HG02852 (cell line): Measurements from ENCODE around the gene WFDC5.
"Not testable (repeated sequence)": the region's sequence is repeated elsewhere in the genome, so short reads cannot be mapped to it uniquely, and the experiment has no call there.

Source experiments
- ATAC-seq: cut with Tn5 transposase; IDR thresholded peaks from one replicate; pipeline ENCODE4 v1.9.1; 2021; ENCODE audit warnings: mild to moderate bottlenecking, moderate library complexity; ENCODE audit not compliant: unreplicated experiment

Gene WFDC5, protein sequence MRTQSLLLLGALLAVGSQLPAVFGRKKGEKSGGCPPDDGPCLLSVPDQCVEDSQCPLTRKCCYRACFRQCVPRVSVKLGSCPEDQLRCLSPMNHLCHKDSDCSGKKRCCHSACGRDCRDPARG

DNA sequence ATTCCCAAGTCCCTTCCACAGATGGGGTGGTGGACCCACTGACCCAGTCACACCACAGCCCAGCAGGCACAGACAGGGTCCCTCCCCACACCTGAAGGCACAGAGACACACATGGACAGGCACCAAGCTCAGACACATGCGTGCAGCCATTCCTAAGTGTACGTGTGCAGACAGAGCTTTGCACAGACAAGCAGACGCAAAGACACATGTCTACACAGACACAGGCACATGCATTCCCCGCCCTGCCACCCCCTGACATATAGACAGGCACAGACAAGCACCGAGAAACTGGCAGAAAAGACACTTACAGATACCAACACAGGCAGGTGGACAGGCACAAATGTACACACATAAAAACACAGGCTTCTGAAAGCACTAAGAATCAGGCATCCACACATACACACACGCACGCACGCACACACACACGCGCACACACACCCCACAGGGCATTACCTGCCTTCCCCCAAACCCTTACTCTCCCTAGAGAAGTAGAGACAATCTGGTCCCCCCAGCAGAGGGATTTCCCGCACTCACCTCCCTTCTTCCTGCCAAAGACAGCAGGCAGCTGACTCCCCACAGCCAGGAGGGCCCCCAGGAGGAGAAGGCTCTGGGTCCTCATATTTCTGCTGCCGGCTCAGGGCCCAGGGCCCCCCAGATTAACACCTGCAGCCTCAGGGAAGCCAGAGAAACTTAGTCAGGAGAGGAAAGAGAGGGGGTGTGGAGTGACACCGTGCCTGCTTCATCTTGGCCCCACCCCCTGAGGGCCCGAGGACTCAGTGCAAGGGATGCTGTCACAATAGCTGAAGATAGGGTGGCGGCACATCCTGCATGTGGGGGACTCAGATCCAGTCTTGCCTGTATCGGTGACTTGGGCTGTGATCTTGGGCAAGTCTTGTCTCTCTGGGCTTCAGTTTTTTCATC lies at the start of gene WFDC5:
TSS of gene WFDC5 (minus strand) at position 710 of the 921 bp plus-strand sequence. CDS start at position 619, 91 bp downstream.
- no peak for ATAC-seq

DNA sequence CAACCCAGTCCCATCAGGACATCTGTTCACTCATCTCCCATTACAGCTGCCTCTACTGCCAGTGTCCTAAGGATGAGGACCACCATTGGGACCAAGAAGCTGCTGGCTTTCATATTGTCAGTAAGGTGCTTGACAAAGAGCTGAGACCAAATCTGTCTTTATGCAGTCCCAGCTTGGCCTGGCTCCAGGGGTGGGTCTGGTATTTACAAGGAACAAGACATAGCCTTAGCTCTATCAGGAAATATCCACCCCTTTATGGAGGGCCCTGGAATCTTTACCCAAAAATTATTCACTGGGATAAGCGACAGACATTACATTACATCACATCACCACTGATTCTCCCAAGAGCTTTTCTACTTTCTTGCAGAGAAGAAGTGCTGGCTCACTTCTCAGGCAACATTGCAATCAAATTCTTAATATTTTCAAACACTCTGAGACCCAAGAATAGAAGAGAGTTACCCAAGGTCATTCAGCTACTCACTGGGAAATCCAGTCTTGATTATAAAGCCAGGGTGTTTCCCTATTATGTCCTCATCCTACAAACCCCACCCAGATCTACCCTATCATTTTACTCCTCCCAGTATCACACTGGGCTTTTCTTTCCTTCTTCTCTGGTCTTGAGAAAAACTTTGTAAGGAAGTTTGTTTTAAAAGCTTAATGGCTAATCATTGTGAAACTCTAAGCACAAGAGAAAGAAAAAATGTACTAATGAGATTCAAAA lies 48.3 kb upstream of the WFDC5 start:
- no peak for ATAC-seq

DNA sequence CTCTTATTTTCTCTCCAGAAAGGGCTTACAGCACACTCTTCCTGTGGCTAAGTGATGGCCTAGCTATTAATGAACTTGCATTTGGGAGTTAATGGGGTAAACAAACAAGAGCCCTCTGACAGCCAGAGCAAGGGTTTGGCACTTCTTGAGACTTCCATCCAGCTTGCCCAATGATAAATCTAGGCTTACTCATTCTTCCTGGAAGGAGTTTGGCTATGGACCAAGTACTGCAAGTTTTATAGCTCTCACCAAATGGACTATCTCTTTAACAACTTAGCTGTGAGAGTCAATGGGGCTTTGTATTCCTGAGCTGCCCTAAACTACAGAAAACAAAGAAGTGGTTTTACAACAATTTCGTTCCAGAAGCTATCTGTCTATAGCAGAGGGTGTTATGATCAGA lies 43.0 kb upstream of the WFDC5 start:
- no peak for ATAC-seq

DNA sequence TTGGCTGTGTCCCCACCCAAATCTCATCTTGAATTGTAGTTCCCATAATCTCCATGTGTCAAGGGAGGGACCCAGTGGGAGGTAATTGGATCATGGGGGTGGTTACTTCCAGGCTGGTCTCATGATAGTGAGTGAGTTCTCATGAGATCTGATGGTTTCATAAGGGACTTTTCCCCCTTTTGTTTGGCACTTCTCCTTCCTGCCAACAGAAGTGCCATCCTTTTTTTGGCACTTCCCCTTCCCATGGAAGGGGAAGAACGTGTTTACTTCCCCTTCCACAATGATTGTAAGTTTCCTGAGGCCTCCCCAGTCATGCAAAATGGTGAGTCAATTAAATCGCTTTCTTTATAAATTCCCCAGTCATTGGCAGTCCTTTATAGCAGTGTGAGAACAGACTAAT lies 41.7 kb upstream of the WFDC5 start:
- no peak for ATAC-seq

DNA sequence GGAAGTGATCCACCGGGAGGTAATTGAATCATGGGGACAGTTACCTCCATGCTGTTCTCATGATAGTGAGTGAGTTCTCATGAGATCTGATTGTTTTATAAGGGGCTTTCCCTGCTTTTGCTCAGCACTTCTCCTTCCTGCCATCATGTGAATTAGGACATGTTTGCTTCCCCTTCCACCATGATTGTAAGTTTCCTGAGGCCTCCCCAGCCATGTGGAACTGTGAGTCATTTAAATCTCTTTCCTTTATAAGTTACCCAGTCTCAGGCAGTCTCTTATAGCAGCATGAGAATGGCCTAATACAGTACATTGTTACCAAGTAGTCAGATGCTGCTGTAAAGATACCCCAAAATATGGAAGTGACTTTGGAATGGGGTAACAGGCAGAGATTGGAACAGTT lies 39.8 kb upstream of the WFDC5 start:
- not testable (repeated sequence) for ATAC-seq

DNA sequence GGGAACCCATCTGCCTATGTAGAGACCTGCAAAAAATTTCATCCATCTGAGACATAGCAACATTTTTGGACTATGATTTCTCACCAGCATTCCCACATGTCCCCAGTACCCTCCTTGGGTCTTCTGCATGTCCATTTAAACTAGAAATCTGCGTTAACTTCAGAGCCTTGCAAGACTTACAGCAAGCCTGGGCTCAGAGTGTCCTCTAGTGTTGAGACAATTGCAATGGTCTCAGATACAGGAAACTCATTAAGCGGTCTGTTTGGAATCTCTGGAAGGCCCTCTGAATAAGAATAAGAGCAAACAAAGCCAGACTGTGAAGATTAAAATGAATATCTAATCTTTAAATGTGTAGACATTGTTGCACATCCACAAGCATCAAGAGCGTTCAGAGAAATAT lies 39.2 kb upstream of the WFDC5 start:
- ATAC-seq, result no peak

DNA sequence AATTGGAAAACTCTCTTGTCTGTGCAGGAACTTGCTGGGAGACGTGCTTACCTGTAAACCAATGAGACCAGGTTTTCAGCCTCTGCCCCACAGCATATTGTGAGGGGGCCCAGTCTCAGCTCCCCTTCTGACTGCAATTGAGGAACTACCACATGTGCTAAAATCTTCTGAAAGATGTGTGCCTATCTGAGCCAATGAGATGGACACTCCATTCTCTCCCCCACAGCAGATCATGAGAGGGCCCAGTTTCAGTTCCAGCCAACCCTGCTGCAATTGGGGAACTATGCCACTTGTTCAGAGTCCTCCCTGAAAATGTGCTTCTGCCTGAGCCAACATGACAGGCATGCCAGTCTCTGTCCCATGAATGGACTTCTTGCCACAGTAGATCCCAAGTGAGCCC lies 38.8 kb upstream of the WFDC5 start:
- no peak for ATAC-seq

DNA sequence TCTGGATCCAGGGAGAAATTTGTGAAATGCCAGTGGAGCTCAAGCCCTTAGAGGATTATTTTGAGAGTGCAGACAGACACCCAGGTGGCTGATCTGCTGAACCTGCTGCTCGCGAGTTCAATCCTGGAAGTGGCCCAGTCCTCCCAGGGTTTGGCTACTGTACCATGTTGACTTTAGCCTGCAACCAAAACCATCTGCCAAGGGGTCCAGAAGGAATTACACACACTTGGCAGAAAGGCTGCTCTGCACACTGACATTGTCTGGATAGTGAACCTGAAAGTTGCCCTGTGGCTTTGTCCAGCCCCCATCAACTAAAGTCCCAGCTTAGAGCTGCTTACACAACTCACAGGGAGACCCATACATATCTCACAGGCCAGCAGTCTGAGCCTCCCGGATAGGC lies 38.2 kb upstream of the WFDC5 start:
- ATAC-seq, result no peak

DNA sequence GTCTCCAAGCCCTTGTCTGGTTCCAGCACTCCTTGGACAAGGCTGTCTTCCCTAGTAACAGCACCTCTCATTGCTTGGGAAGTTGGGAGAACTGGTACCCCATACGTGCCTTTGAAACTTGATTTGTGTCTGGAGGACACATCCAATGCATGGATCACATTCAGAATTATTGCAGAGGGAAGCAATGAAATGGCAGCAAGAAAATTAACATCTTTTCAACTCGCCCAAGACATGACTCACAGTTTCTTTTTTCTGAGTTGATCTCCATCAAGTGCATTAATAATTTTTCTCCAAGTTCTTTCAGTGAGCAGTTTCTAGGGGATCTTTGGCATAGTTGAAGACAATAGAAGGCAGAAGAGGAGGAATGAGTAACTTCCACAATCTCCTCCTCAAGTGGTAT lies 37.4 kb upstream of the WFDC5 start:
- no peak for ATAC-seq

DNA sequence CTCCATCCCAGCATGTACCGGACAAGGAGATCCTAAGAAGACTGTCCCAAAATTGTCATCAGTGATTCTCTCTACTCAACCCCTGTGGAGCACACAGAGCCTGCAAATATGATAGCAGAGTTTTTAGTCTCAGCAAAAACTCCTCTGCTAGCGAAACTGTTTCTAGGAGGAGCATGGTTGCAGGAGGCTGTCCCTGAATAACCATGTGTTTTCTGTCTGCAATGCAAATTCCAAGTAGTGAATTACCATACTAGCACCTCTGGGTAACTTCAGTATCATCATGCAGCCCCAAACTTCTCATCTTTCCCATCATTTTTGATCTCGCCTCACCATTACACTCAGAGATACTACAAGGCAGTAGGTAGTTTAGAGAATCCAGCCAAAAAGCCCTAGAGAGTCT lies 34.1 kb upstream of the WFDC5 start:
- no peak for ATAC-seq

DNA sequence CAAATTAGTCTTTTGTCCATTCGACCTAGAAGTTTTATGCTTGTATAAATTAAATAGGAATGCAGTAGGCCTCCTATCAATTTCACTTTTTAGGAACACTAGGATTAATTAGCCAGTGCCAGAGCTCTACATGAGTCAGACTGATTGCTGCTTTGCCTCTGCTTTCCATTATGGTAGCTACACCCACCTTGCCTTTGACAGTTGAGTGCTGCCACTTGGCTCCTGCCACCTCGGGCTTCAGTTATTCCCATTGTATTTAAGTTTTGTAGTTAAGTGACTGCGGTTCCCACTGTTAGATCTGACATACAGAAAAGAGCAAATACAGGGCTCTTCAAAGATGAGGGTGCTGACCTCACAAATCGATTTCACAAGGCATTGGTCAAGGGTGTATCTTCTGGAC lies 25.9 kb upstream of the WFDC5 start:
- no peak for ATAC-seq

DNA sequence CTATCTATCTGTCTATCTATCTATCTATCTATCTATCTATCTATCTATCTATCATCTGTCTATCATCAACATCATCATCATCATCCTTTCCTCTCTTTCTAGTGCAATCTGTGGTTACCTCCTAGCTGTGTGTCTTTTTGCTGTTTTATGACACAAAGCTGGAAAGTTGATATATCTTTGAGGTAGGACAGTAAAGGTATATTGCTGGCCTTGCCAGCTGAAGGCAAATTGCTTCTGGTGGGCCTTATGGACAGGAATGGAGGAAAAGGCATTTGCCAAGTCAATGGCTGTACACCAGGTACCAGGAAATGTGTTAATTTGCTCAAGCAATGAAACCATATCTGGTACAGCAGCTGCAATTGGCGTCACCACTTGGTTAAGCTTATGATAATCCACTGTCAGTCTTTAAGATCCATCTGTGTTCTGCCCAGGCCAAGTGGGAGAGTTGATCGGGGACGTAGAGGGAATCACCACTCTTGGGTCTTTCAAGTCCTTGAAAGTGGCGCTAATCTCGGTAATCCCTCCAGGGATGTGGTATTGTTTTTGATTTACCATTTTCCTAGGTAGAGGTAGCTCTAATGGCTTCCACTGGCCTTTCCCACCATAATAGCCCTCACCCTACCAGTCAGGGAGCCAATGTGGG lies 24.9 kb upstream of the WFDC5 start:
- ATAC-seq, result not testable (repeated sequence)

DNA sequence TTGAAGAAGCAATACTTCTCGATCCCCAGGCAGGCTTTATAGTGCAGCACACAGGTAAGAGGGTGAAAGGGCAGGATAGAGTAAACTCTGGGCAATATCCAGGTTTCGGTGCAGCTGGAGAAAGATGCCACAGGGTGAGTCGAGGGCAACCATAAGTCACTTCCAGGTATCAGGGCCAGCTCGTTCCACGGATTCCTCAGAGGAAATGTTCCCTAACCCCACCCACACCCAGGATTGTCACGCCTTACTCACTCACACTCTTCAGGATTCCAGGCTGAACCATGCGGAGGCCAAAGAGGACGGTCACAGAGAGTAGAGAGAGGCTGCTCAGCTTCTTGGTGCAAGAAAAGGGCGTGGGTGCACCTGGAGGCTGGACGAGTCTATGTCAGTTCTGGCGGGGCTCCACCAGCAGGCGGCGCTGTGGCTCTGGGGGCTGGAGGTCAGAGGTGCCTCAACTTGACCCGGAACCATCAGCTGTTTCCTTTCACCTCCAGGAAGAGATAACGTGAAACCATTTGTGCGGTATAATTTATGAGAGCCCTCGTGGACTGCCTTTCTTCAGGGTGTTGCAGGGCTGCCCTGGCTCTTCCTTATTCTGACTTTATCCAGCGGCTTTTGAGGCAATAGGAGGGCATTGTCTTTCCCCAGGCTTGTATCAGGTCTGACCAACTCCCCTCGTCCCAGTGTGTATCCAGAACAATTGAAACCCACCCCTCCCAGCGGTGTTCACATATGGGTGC lies 23.8 kb upstream of the WFDC5 start:
- no peak for ATAC-seq

DNA sequence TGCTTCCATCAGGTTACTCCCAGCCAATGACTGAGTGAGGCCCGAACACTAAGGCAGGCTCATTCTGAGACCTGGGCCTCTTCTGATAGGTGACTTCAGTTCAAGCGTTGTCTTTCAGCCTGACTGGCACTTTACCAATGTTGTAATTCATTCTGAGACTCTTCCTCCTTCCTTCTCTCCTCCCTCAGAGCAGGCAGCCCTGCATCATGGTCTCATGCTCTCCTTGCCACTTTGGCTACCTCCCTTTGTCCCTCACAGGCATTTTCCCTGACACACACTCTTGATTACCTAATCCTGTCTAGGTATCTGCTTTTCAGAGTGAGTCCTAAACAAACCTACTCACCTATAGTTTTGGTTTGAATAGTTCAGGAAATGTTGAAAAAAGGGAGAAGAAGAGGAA lies 21.9 kb upstream of the WFDC5 start:
- ATAC-seq, result no peak

DNA sequence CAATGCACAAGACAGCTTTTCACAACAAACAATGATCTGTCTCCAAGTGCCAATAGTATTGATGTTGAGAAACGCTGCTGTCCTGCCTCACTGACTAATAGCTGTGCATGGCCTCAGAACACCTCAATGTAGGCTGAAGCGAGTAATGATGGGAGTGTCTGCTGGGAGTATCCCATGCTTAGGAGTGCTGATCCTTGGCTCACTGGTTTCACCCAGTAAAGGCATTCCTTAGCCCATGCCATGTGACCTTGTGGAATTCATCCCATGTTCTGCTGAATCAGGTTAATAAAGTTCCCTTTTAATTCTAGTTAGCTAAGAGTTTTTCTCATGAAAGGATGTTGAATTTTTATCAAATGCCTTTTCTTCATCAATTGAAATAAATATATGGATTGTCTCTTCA lies 13.1 kb upstream of the WFDC5 start:
- no peak for ATAC-seq

DNA sequence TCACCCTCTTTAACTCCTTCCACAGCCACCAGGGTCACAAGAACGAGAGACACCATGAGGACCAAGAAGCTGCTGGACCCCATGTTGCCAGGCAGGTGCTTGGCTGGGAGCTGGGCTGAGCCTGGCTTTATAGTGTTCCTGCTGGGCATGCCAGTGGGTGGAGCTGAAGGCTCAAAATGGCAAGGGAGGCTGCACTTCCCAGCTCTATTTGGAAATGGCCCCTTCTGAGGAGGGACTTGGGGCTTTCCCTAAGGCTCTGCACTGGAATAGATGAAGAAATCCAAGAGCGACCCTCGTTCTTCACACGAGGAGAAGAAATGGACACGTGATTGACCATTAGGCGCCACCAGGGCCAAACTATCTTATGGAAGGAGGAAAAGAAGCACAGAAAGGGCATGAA lies 9.4 kb upstream of the WFDC5 start, which contains the start of gene WFDC12:
TSS of gene WFDC12 (minus strand) at position 101 of the 400 bp plus-strand sequence. CDS start at position 83, 18 bp downstream.
- ATAC-seq, result no peak

DNA sequence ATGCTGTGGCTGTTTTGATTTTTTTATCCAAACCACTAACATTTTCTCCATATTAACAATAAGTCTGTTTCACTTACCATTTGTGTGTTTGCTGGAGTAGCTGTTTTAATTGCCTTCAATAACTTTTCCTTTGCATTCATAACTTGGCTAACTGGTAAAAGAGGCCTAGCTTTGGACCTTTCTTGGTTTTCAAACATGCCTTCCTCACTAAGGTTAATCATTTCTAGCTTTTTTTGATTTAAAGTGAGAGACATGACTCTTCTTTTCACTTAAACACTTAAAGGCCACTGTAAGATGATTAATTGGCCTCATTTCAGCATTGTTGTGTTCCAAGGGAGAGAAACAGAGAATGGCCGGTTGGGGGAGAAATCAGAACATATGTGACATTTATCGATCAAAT lies 6.4 kb upstream of the WFDC5 start:
- no peak for ATAC-seq

DNA sequence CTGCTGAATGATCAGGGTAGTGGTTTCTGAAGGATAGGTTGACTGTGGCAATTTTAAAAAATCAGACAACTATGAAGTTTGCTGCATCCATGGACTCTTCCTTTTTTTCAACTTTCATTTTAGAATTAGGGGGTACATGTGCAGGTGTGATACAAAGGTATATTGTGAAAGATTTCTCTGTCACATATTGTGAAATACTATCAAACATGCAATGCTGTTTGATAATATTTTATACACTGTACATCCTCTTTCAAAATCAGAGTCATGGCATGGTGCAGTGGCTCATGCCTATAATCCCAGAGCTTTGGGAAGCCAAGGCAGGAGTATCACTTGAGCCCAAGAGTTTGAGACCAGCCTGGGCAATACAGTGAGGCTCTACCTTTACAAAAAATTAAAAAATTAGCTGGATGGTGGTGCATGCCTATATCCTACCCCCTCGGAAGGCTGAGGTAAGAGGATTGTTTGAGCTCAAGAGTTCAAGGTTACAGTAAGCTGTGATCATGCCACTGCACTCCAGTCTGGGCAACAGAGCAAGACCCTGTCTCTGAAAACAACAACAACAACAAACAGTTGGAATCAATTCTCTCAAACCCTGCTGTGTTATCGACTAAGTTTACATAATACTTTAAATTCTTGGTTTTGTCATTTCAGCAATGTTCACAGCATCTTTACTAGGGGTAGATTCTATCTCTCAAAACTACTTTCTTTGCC lies 4.7 kb upstream of the WFDC5 start:
- no peak for ATAC-seq

DNA sequence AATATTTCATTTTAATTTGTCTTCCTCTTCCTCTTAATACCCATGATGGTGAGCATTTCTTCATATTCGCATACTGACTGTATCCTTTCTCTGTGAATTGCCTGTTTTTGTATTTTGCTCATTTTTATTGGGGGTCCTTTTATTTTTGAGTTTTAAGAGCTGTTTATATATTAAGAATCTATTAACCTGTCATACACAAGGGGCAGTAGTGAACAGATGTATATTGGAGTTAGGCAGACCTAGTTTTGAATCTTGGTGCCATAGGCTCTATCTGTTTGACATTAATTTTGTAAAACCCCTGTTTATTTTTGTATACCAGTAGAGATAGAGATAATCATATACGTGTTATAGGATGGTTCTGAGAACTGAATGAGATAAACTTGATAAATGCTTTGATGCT lies 3.1 kb upstream of the WFDC5 start:
- no peak for ATAC-seq

DNA sequence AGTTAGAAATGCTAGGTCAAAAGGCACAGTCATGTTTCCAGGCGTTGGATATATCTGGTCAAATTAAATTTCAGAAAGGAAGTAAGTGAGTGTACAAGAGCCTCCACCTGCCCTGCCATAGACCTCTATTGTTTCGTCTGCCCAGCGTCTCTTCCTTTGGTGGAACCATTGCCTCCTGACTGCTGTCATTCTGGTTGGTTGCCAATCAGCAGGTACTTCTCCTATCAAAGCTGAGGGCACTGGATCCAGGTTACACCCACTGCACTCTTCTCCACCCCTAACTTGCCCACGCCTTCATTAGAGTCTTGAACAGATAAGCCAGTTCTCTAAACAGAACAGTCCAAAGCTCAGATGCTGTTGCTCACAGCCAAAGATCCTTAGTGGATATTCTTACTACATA lies 2.6 kb upstream of the WFDC5 start:
- ATAC-seq, result no peak
